Measurements from ENCODE around the gene IGF2BP2.

GRCh38 chr3:185733980-185734724, 90.7 kb downstream of the IGF2BP2 start:
- peak in 11 of 12 donors; percentile 27 to 55 (median 48) for TF ChIP-seq CTCF (IDR thresholded peaks at IDR 0.05)
- TF ChIP-seq POLR2A (IDR thresholded peaks at IDR 0.05) = no peak
